M059J (cell line): ENCODE measurements around the gene SLC7A14. TPM values are rescaled to one million over a fixed set of nuclear protein-coding genes. Genes with fewer than 3 reads are reported as not detected.
A peak's percentile ranks its signal among the peaks of the same experiment; 100 is the strongest.

Experiments
- DNase-seq: peaks from one replicate; pipeline ENCODE4 v3.0.0-alpha.2; 2012; ENCODE audit warnings: low read depth
- total RNA-seq: library from RNA; depleted of rRNA; stranded (reverse); fragments of >200 nt; shearing (Covaris generic); gene quantifications from 2 replicates; pipeline ENCODE4 v1.2.3, GENCODE V29; 2014; rRNA removed

Gene SLC7A14
- total RNA-seq = 2.8 and 2.9 TPM in 2 replicates

DNA sequence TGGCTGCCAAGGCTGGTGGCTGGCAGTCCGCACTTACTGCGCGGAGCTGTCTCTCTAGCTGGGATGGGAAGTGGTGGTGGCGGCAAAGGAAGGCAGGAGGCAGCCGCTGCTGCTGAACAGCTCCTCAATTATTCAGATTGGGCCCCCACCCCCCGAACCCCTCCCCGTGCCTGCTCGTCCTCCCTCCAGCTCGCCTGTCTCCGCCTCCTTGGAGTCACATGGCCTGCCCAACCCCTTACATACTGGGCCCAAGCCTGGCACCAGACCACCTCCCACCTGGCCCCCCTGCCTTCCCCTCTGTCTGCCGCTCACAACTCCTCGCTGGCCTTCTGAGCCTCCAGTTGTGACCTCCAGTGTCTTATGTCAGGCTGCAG lies at the start of gene SLC7A14:
Gene SLC7A14 (minus strand): TSS at position 139 of the 374 bp plus-strand sequence. CDS start 59,139 bp downstream, outside the sequence.
- DNase-seq = peak; percentile 28

- DNase-seq = no peak
Measured at GRCh38 chr3:170635385-170635735, 49.5 kb upstream of the SLC7A14 start.

DNA sequence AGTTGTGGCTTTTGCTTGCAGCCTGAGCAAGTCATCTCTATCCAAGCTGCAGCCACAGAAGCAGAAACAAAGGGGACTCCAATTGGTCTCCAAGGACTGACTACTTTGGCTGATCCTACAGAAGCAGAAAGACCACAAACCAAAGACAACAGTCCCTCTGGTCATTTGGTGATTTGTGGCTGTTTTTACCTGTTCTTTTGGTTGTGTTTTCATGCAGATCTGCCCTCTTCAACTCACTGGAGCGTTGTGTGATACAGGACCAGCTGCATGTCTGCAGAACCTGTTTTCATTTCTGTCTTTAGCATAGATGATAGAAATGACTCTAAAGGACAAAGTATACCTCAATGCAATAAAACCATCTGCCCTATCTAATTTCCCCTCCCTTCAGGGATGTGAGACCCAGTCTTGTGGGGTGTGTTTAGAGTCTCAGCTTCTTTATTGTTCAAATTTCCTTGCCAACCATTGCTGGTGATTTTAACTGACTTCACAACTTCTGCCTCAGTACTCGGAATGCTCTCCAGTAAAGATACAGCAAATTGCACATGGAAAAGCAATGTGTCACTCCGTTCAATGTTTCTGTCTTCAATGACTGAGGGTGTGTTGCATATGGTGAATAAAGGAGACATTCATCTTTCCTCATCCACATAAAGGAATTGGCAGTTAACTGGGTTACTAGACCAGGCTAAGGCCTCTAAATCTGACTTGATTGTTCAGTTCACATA lies 48.9 kb upstream of the SLC7A14 start:
- DNase-seq = no peak

- DNase-seq = no peak
Measured at GRCh38 chr3:170633573-170633972, 47.7 kb upstream of the SLC7A14 start.

GRCh38 chr3:170632780-170633179 lies 46.9 kb upstream of the SLC7A14 start:
- peak; percentile 72 for DNase-seq

DNA sequence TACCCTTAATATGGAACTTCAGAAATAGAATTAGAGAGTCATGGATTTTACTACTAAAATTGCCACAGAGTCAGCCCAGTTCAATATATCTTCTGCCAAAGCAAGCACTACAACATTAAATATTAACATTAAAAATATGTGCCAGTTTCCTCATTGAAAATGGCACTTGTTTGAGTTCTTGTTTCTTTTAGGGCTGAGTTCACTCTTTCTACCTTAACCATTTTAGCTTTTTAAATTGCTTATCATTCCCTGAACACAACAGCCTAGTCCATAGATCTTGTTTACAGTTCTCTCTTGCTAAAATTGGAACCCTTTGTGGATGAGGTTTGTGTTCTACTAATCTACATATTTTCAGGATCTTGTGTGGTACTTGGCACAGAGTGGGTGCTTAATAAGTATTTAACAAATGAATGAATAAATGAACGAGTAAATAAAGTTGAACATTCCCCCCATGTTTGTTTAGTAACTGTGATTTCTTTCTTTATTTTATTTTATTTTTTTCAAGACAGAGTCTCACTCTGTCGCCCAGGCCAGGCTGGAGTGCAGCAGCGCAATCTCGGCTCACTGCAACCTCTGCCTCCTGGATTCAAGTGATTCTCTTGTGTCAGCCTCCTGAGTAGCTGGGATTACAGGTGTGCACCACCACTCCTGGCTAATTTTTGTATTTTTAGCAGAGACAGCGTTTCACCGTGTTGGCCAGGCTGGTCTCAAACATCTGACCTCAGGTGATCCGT lies 46.0 kb upstream of the SLC7A14 start:
- DNase-seq = no peak

GRCh38 chr3:170623524-170623923 lies 37.6 kb upstream of the SLC7A14 start:
- DNase-seq = no peak

DNA sequence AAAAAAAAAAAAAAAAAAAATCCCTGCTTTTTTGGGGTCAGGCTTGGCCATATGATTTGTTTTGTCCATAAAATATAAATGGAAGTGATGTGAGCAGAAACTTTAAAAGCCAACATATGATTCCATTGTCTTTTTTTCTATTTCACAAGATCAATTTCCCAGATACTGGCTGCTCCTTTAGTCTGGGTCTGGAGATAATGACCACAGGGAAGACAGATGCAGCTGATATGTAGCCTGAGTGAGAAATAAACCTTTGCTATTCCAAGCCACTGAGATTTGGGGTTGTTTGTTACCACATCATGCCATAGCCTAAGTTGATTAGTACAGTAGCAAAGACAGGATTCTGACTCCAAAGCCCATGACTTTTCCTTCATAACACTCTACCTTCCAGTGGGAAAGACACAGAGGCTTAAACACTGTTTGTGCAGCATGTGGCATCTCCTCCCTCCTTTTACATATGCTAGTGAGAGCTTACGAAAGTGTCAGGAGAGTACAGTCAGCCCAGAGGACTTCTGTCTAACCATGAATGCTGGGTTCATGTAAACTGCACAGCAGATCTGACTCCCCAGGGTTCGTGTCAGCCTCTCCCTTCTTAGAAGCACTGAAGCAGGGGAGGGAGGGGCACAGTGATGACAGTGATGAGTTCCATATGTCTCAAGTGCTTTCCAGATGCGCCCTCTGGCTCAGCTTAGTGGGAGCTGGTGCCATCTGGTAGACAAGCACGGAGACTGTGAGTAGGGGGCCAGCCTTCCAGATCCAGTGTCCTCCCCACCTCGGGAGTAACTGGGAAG lies 36.7 kb upstream of the SLC7A14 start:
- DNase-seq = no peak

GRCh38 chr3:170621256-170621655 lies 35.4 kb upstream of the SLC7A14 start:
- DNase-seq = no peak

DNA sequence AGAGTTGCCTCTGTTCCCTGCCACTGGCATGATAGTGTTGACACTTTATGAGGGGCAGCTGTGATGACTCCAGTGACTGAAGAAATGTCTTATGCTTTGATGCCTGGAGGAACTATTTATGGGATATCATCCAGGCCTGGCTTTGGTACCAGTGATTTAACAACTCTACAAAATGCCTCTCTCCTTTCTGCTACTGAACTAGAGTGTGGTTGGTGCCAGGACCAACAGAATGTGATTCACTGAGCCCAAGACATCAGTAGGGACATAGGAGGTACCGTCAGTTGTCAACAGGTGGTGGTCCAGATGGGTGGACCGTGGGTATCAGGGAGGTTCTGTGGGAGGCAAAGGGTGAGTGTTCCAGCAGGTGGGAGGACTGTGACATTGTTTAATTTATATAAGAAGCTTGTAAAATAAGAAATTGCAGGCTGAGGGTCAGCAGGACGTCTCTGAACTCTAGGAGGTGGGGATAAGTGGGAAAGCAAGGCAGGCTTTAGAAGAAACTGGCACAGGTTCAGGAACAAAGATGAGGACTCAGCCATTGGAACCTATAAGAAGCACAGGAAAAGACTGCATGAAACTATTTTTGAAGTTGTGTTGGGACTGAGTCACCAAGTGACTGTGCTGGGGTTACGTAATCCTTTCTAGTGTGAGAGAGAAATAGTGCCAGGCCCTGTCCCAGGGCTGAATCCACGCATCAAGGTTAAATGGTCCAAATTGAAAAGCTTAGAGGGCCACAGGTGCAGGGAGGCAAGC lies 28.5 kb upstream of the SLC7A14 start:
- peak; percentile 93 for DNase-seq

DNA sequence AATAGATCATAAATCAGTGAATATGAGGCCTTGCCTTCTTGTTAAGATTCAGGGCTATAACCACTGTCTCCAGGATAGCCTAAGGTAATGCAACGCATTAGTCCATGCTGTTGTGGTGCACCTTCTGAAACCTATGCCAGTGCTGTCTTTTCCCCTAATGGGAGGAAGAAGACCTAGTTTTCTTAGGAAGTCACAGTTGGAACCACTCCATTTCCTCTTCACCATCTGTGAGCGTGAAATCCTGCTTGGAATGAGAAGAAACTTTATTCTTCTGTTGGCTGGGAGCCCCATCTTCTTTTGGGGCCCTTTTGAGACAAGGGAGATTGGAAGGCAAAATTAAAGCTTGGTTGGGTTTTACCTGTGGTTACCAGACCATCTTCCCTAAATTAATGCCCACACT lies 25.9 kb upstream of the SLC7A14 start:
- no peak for DNase-seq

DNA sequence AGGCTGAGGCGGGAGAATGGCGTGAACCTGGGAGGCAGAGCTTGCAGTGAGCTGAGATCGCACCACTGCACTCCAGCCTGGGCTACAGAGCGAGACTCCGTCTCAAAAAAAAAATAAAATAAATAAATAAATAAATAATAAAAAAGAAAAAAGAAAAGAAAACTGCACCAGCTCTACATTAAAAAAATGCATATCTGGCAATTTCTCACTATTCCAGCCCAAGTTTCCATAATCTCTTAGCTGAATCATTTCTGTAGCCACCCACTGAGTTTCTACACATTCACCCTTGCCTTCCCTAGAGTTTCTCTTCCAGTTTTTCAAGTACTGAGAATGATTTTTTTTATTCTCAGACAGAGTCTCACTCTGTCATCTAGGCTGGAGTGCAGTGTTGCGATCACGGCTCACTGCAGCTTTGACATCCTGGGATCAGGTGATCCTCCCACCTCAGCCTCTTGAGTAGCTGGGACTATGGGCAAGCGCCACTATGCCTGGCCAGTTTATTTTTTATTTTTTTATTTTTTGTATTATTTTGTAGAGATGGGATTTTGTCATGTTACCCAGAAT lies 24.5 kb upstream of the SLC7A14 start:
- no peak for DNase-seq

GRCh38 chr3:170608475-170608874 lies 22.6 kb upstream of the SLC7A14 start:
- no peak for DNase-seq

- no peak for DNase-seq
Measured at GRCh38 chr3:170606675-170607074, 20.8 kb upstream of the SLC7A14 start.

DNA sequence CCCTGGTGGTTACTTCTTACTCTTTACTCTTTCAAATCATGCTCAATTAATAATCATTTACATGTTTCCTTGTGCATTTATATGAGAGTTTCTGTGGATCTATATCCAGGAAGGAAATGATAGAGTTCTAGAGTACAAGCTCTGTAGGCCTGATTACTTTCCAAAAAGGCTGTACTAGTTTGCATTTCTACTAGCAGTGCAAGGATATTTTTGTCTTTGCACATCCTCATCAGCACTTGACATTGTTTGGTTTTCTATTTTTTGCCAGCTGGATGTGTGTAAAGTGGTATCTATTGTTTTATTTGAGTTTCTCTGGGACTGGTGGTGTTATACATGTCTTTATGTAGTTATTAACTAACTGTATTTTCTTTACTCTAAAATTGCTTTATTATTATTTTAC lies 19.6 kb upstream of the SLC7A14 start:
- DNase-seq = no peak

- no peak for DNase-seq
Measured at GRCh38 chr3:170603770-170604510, 18.1 kb upstream of the SLC7A14 start.

DNA sequence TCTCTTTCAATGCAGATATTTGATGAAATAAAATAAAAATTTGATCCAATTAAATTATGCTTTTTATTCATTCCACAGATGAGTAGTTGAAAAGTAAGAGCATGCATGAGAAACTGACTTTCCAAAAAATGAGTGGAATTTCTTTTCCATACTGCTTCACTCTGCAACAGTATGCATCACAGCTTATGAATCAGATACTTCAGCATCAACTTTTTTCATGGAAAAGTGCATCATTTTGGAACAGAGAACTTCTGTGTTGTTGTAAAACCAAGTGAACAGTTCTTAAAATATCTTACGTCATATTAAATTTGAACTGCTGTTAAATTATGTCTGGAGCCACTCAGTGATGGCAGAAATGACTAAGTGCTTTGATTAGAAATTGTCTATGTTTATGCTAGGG lies 16.7 kb upstream of the SLC7A14 start:
- no peak for DNase-seq

- DNase-seq = no peak
Measured at GRCh38 chr3:170600005-170600624, 14.2 kb upstream of the SLC7A14 start.

- no peak for DNase-seq
Measured at GRCh38 chr3:170599091-170599490, 13.2 kb upstream of the SLC7A14 start.

GRCh38 chr3:170598091-170598502 lies 12.2 kb upstream of the SLC7A14 start:
- no peak for DNase-seq
